Measurements from ENCODE around the gene CEP164.
"Not testable (repeated sequence)": the region's sequence is repeated elsewhere in the genome, so short reads cannot be mapped to it uniquely, and the experiment has no call there.

CEP164 gene

GRCh38 chr11:117442049-117442868, 114.6 kb downstream of the CEP164 start:
- no peak for DNase-seq

- DNase-seq: no peak
Observed at GRCh38 chr11:117442869-117443239, 115.2 kb downstream of the CEP164 start.

GRCh38 chr11:117443266-117444186, 115.9 kb downstream of the CEP164 start:
- peak in 10 of 14 donors; percentile 13 to 64 (median 36) for DNase-seq

GRCh38 chr11:117444256-117444655, 116.6 kb downstream of the CEP164 start:
- no peak for DNase-seq

GRCh38 chr11:117444711-117445658, 117.3 kb downstream of the CEP164 start:
- no peak for DNase-seq

- DNase-seq: no peak
Observed at GRCh38 chr11:117449111-117449693, 121.5 kb downstream of the CEP164 start.

GRCh38 chr11:117453886-117454563, 126.4 kb downstream of the CEP164 start:
- no peak for DNase-seq

- DNase-seq: no peak
Observed at GRCh38 chr11:117454564-117454917, 126.9 kb downstream of the CEP164 start.

- DNase-seq: no peak
Observed at GRCh38 chr11:117456027-117456720, 128.5 kb downstream of the CEP164 start.

- not testable (repeated sequence) for DNase-seq
Observed at GRCh38 chr11:117456721-117457029, 129.0 kb downstream of the CEP164 start.

GRCh38 chr11:117457031-117457785, 129.6 kb downstream of the CEP164 start:
- DNase-seq: peak in 1 of 14 donors; percentile 82

GRCh38 chr11:117457835-117458234, 130.2 kb downstream of the CEP164 start:
- DNase-seq: peak in 1 of 14 donors; percentile 82

GRCh38 chr11:117458275-117459122, 130.8 kb downstream of the CEP164 start:
- peak in 1 of 14 donors; percentile 58 for DNase-seq

- no peak for DNase-seq
Observed at GRCh38 chr11:117459123-117459978, 131.7 kb downstream of the CEP164 start.

GRCh38 chr11:117459979-117460300, 132.3 kb downstream of the CEP164 start:
- no peak for DNase-seq

- no peak for DNase-seq
Observed at GRCh38 chr11:117461396-117462182, 133.9 kb downstream of the CEP164 start.

GRCh38 chr11:117462183-117462863, 134.7 kb downstream of the CEP164 start:
- no peak for DNase-seq

Measured in C1 segment of cervical spinal cord (tissue), 14 donors.